Cardiac fibroblast (primary cell): ENCODE results near the gene SYTL2.

Experiments
- DNase-seq, 2 donors: peaks; one replicate each; pipeline versions ENCODE4 v3.0.0 to v3.0.0-alpha.2; 2010; ENCODE audit warnings: low read depth in 2 of 2
- H3K4me3 ChIP-seq, 2 donors: replicated peaks in 1 of 2; 1 replicate in 1 of 2; 2 replicates in 1 of 2; pipeline ENCODE4 v1.5.1; 2011; ENCODE audit warnings: low read depth in 2 of 2, low read length in 2 of 2, mild to moderate bottlenecking in 2 of 2, moderate library complexity in 1 of 2
- CTCF ChIP-seq: IDR thresholded peaks from one replicate; pipeline ENCODE4 v1.5.1; 2011; ENCODE audit warnings: low read depth, mild to moderate bottlenecking, low read length, inconsistent platforms

The SYTL2 gene

GRCh38 chr11:85721191-85721590 is 89.8 kb downstream of the SYTL2 start:
- DNase-seq, result no peak
- no peak overlapping the region for H3K4me3 ChIP-seq
- no peak for TF ChIP-seq CTCF

GRCh38 chr11:85718991-85719807 is 91.7 kb downstream of the SYTL2 start:
- H3K4me3 ChIP-seq, result peak overlapping the region; percentile 16 to 44
- TF ChIP-seq CTCF, result no peak
- DNase-seq, result peak; percentile 91 to 99

- H3K4me3 ChIP-seq, result peak overlapping the region; percentile 16 to 44
- TF ChIP-seq CTCF, result no peak
- peak in 1 of 2 donors; percentile 49 for DNase-seq
These were observed 92.6 kb downstream of the SYTL2 start for GRCh38 chr11:85718126-85718943.

- DNase-seq, result no peak
- no peak overlapping the region for H3K4me3 ChIP-seq
- no peak for TF ChIP-seq CTCF
These were observed 93.5 kb downstream of the SYTL2 start for GRCh38 chr11:85717429-85717828.

GRCh38 chr11:85712953-85713352 is 98.0 kb downstream of the SYTL2 start:
- DNase-seq, result no peak
- H3K4me3 ChIP-seq, result no peak overlapping the region
- TF ChIP-seq CTCF, result no peak

- no peak for DNase-seq
- H3K4me3 ChIP-seq, result no peak overlapping the region
- no peak for TF ChIP-seq CTCF
These were observed 100.0 kb downstream of the SYTL2 start for GRCh38 chr11:85710917-85711316.
